Astrocyte (in vitro differentiated cells and primary cell): ENCODE results near the gene CLMN.

ENCODE experiments used
- EZH2 ChIP-seq: IDR thresholded peaks from 2 replicates; pipeline ENCODE4 v1.6.1; 2012; ENCODE audit warnings: mild to moderate bottlenecking, low read length, inconsistent platforms; ENCODE audit not compliant: insufficient read depth
- TF ChIP-seq, protein P1 (sequence below): IDR thresholded peaks from 2 replicates; pipeline ENCODE4 v1.5.1; 2011; ENCODE audit warnings: low read depth, mild to moderate bottlenecking, inconsistent platforms, low read length, moderate library complexity; ENCODE audit not compliant: insufficient read depth

GRCh38 chr14:95149441-95149840 is 170.3 kb downstream of the CLMN start:
- TF ChIP-seq, protein P1, sequence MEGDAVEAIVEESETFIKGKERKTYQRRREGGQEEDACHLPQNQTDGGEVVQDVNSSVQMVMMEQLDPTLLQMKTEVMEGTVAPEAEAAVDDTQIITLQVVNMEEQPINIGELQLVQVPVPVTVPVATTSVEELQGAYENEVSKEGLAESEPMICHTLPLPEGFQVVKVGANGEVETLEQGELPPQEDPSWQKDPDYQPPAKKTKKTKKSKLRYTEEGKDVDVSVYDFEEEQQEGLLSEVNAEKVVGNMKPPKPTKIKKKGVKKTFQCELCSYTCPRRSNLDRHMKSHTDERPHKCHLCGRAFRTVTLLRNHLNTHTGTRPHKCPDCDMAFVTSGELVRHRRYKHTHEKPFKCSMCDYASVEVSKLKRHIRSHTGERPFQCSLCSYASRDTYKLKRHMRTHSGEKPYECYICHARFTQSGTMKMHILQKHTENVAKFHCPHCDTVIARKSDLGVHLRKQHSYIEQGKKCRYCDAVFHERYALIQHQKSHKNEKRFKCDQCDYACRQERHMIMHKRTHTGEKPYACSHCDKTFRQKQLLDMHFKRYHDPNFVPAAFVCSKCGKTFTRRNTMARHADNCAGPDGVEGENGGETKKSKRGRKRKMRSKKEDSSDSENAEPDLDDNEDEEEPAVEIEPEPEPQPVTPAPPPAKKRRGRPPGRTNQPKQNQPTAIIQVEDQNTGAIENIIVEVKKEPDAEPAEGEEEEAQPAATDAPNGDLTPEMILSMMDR = no peak
- TF ChIP-seq EZH2 = no peak
